Measurements from ENCODE around the gene FNDC10.
"Not testable (repeated sequence)": the region's sequence is repeated elsewhere in the genome, so short reads cannot be mapped to it uniquely, and the experiment has no call there.

FNDC10 gene

DNA sequence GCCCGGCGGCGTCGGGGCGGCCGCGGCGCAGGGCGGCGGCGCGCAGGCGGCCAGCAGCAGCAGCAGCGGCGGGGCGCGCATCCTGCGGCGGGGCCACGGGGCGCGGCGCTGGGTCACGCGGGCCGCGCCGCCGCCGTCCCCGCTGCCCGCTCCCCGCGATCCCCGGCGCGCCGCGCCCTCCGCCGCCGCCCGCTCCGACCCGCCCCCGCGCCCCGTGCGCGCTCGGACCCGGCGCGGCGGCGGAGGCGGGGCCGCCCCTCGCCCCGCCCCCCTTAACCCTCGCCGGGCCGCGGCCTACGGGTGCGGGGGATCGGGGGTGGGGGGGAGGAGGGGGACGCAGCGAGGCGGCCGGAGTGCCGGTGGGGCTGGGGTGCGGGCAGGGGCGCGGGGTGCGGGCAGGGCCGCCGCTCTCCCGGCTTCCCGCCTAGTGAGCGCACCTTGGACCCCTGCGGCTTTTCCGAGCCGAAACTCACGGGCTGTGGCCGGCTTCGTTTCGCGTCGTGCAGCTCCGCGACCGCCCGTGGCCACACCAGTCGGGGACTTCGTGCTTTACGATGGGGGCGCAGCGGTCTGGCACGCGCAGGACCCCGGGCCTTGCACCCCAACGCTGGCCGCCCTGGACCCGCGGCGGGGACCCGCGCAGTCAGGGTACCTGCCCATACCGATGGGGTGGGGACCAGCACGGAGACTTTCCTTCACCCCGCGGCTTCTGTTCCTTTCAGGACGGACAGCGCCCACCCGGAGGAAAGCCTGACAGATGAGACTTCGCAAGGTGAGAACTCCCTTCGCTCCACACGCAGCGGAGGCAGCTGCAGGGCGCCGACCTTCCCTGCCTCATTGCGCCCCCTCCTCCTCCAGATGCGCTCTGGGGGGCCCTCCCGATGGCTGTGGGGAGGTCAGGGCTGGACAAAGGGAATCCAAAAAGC, at the start of gene FNDC10:
TSS of gene FNDC10 (minus strand) at position 201 of the 926 bp plus-strand sequence. CDS start at position 81, 120 bp downstream.
- TF ChIP-seq, protein P1, sequence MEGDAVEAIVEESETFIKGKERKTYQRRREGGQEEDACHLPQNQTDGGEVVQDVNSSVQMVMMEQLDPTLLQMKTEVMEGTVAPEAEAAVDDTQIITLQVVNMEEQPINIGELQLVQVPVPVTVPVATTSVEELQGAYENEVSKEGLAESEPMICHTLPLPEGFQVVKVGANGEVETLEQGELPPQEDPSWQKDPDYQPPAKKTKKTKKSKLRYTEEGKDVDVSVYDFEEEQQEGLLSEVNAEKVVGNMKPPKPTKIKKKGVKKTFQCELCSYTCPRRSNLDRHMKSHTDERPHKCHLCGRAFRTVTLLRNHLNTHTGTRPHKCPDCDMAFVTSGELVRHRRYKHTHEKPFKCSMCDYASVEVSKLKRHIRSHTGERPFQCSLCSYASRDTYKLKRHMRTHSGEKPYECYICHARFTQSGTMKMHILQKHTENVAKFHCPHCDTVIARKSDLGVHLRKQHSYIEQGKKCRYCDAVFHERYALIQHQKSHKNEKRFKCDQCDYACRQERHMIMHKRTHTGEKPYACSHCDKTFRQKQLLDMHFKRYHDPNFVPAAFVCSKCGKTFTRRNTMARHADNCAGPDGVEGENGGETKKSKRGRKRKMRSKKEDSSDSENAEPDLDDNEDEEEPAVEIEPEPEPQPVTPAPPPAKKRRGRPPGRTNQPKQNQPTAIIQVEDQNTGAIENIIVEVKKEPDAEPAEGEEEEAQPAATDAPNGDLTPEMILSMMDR (IDR thresholded peaks at IDR 0.05; ENCODE audit: extremely low read depth, missing control alignments): no peak
- peak; percentile 68 for DNase-seq (ENCODE audit: low spot score)

DNA sequence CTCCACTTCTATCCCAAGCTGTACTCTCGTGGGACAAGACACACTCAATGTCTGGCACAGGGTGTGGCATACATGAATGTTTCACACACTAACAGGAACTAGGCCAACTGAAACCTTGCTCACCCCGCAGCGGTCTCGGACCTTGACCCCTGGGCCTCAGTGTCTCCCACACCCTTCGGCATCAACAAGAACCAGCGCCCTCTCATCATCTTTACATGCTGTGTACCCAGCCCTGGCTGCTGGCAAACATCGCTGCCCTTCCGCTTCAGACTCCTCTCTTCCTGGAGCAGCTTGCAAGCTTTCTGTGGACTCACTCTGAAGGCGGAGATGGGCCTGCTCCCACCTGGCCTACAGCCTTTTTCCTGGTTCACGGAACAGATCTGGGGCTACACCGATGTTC, 48.3 kb upstream of the FNDC10 start:
- DNase-seq (ENCODE audit: low spot score): not testable (repeated sequence)

GRCh38 chr1:1647567-1648241, 47.8 kb upstream of the FNDC10 start:
- DNase-seq (ENCODE audit: low spot score): not testable (repeated sequence)

GRCh38 chr1:1646326-1646725, 46.4 kb upstream of the FNDC10 start:
- DNase-seq (ENCODE audit: low spot score): not testable (repeated sequence)

DNA sequence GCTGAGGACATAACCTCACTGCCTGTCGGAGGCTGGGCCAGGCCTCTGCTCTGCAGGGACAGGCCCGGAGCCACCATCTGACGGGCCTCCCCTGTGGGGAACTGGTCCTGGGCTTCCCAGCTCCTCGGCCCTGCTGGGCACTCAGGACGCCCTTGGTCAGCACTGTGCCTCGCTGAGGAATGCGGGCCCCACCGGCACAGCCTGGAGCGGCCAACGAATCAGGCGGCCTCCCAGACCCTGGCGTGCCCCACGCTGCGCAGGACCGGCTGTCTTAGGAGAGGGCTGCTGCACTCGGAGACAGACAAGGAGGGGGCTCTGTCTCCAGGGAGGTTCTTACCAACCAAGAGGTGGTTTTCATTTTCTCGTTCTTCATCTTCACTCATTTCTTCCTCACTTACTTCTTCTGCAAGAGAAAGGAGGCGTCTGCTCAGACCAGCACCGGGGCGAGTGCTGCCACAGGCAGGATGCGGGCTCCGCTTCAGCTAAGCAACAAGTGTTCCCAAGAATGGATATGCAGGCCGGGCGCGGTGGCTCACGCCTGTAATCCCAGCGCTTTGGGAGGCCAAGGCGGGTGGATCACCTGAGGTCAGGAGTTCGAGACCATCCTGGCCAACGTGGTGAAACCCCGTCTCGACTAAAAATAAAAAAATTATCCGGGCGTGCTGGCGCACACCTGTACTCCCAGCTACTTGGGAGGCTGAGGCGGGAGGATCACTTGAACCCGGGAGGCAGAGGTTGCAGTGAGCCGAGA, 41.0 kb upstream of the FNDC10 start:
- not testable (repeated sequence) for DNase-seq (ENCODE audit: low spot score)

DNA sequence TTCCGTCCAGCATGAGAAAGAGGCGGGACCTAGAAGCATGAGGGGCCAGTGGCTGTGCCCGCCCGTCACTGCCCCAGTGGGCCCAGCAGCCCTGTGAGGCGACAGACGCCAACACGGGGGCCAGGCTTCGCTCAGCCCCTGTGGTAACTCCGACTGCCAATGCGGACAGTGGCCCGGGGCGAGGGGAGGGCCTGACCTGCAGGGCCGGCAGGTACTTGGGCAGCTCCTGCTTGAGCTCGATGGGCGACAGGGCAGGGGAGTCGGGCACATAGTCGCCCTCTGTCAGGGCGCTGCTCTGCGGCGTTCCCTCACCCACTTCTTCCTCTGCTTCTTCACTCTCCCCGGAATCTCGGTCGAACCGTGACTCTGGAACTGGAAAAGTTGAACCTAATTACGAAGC, 40.1 kb upstream of the FNDC10 start:
- DNase-seq (ENCODE audit: low spot score): not testable (repeated sequence)

DNA sequence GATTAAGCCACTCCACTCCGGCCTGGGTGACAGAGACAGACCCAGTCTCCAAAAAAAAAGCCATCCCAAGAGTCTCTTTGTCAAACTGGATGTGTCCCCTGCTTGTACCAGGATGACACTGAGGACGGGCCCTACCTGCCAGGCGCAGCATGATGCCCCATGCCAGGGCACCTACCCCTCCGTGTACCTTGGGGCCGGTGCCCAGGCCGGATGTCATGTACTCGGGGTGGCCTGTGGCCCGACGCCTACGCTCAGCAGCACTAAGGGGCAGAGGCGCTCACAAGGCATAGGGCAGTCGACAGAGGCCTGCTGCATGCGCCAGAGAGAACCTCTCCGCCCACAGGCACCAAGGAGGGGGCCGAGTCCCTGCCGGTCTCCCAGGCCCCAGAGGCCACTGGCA, 39.4 kb upstream of the FNDC10 start:
- not testable (repeated sequence) for DNase-seq (ENCODE audit: low spot score)

GRCh38 chr1:1638528-1638927, 38.6 kb upstream of the FNDC10 start:
- not testable (repeated sequence) for DNase-seq (ENCODE audit: low spot score)

DNA sequence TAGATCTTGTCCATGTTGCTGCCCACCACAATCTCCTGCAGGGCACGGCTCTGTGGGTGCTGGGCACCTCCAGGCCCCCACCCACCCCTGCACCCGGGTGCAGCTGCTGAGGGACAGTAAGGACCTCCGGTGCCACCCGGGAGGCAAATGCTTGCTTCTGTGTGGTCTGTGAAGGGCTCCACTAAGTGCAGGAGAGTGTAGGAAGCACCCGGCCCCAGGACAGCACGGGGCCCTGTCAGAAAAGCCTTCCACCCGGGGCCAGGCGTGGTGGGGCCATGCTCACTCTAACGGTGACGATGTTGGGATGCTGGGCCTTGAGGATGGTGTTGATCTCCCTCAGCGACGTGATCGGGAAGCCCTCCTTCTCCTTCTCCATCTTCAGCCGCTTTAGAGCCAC, 37.5 kb upstream of the FNDC10 start:
- DNase-seq (ENCODE audit: low spot score): not testable (repeated sequence)

DNA sequence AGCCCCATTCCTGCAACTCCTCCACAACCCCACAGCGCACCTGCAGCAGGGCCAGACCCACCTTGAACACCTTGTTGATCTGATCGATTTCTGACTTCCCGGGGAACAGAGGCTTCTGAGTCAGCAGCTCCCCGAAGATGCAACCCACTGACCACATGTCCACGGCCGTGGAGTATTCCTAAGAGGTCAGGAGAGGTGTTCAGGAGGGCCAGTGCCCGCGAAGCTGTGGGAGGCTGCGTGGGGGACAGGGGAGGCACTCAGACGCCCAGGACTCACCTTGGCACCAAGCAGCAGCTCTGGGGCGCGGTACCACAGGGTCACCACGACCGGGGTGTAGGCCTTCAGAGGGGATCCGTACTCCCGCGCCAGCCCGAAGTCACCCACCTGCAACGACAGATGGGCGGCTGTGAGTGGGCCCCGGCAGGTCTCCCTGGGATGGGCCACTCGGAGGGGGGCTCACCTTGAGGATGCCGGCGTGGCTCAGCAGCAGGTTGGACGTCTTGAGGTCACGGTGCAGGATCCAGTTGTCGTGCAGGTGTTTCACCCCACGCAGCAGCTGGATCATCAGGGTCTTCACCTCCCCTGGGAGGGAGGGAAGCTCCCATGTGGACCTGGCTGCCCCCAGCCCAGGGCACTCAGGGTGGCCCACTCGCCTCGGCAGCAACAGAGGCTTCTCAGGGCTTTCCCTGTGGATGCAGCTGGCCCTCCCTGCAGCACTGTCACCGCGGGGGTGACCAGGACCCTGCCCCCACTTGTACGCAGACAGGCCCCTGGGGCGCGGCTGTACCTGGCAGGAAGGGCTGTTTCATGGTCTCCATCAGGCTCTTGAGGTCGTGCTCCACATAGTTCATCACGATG, 36.9 kb upstream of the FNDC10 start:
- not testable (repeated sequence) for DNase-seq (ENCODE audit: low spot score)

GRCh38 chr1:1634613-1635012, 34.7 kb upstream of the FNDC10 start:
- not testable (repeated sequence) for DNase-seq (ENCODE audit: low spot score)

DNA sequence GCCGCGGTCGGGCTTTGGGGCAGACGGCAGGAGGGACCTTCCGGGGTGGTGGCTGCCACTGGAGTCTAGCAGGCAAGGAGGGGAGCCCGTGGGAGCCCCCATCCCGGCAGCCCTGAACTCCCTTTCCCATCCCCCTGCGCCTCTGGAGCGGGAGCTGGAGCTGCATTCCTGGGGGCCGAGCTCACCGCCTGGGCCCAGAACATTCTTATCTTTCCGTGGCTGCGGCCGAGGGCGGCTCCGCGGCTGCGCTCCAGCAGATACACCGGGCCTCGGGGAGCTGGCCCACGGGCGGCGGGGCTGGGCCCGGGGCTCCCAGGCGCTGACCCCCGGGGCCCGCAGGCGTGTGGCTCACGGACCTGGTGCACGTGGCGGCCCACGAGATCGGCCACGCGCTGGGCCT, 33.5 kb upstream of the FNDC10 start:
- not testable (repeated sequence) for DNase-seq (ENCODE audit: low spot score)

DNA sequence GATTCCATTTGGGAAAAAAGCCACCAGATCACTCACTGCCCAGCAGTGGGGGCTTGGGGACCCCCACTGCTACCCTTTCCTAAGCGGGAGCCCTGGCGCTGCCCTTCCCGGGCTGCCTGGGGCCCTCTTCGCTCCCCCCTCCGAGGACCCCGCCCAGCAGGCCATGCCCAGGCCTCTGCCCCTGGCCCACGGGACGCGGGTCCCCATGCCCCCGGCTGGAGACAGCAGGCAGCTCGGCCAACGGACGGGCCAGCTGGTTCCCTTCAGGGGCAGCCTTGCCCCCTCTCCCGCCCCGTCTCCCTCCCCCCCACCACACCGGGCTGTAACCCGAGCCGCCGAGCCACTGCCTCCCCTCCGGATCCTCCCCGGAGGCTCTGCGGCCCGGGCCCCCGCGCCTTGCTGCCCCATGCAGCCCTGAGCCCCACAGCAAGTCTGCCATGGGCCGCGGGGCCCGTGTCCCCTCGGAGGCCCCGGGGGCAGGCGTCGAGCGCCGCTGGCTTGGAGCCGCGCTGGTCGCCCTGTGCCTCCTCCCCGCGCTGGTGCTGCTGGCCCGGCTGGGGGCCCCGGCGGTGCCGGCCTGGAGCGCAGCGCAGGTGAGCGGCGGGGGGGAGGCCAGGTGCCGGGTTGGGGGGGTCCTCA, 32.0 kb upstream of the FNDC10 start, which contains the start of gene MMP23B:
TSS of gene MMP23B (plus strand) at position 392 of the 639 bp plus-strand sequence. CDS start at position 438, 46 bp downstream.
- TF ChIP-seq, protein P1 (IDR thresholded peaks at IDR 0.05; ENCODE audit: extremely low read depth, missing control alignments): no peak
- DNase-seq (ENCODE audit: low spot score): no peak

Measured in GM20000 (cell line).